Duodenal mucosa (tissue), 2 donors: Measurements from ENCODE around the gene WDFY2.

ENCODE experiments used
- H3K27ac ChIP-seq: one replicate; pipeline ENCODE4 v1.7.0; 2013; ENCODE audit warnings: low read depth, low read length
- H3K27me3 ChIP-seq, 2 donors: one replicate each; pipeline ENCODE4 v1.7.0; 2013; ENCODE audit warnings: low read length in 2 of 2, control low read depth in 1 of 2; ENCODE audit not compliant: insufficient read depth in 2 of 2, control insufficient read depth in 1 of 2
- H3K36me3 ChIP-seq, 2 donors: one replicate each; pipeline ENCODE4 v1.7.0; 2013; ENCODE audit warnings: low read length in 2 of 2, control low read depth in 1 of 2; ENCODE audit not compliant: insufficient read depth in 2 of 2, control insufficient read depth in 1 of 2
- H3K4me1 ChIP-seq, 2 donors: one replicate each; pipeline ENCODE4 v1.7.0; 2013; ENCODE audit warnings: low read length in 2 of 2, control low read depth in 1 of 2; ENCODE audit not compliant: insufficient read depth in 2 of 2, control insufficient read depth in 1 of 2
- H3K4me3 ChIP-seq, 2 donors: one replicate each; pipeline ENCODE4 v1.7.0; 2013; ENCODE audit warnings: low read length in 2 of 2, low read depth in 1 of 2
- H3K9ac ChIP-seq, 2 donors: one replicate each; pipeline ENCODE4 v1.7.0; 2013; ENCODE audit warnings: low read length in 2 of 2, low read depth in 1 of 2
- H3K9me3 ChIP-seq, 2 donors: one replicate each; pipeline ENCODE4 v1.7.0; 2013; ENCODE audit warnings: low read length in 2 of 2, control low read depth in 1 of 2; ENCODE audit not compliant: control insufficient read depth in 1 of 2

The WDFY2 gene

DNA sequence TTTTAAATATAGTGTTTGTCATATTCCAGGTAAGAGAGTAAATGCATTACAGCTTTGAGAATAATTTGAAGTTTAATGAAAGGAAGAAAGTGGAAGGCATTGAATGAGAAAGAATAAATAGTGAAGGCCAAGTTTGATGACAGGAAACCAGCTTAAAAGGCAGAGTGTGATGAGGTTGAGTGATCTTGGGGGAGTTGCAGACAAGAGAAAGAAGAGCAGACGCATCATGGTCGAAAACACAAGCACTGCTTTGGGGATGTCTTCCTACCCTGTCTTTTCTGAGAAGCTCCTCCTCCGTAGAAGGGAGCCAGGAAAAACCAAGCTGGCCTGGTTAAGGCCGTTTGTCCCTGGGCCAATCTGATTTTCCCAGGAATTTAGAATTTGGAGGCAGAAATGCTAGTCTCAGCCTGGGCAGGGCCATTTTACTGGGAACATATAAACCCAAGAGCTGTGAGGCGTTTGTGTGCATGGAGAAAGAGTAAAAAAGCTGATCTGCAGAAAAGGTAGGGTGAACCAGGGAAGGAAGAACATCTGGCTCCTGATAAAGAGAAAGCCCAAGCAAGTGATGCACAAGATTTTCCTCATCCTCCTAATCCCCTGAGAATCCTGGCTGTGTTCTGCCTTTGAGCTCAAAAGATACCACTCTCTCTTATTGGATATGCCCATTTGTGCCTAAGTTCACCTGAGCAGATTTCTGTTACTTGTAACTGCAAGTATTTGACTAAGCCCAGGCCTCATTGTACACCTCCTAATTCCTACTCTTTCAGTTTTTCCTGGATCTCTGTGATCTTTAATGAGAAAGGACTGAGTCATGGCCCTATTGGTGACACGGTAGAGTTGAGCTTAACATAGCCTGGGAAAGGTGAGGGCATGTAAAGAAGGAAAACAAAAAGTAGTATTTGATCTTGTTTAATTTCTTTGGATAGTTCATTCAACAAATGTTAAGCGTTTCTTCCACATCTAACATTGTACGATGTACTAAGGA, 80.0 kb downstream of the WDFY2 start:
- no peak overlapping the region for H3K27ac ChIP-seq
- no peak overlapping the region for H3K9ac ChIP-seq
- no peak overlapping the region for H3K4me3 ChIP-seq
- no peaks in the 10 kb centered on the region for H3K27me3 ChIP-seq
- no peaks in the 10 kb centered on the region for H3K9me3 ChIP-seq
- no peaks in the 10 kb centered on the region for H3K36me3 ChIP-seq
- peaks cover 0 to 11% of the 10 kb centered on the region in 2 donors for H3K4me1 ChIP-seq

DNA sequence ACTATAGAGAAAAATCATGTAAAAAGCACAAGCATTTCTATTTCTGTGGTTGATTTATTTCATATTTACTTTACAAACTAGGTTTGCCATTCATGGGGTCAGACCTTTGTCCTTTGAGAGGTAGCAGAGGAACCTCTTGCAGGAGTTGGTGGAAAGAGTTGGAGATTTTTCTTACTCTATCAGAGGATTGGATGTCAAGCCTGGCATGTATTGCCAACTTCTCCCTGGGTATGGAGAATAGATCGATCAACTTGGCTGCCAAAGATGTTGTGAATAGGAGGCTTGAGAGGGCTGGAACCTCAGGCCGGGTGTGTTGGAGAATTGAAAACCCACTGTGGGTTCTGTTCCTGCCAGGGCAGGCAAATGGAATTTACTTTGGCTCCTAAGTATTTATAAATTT, 81.2 kb downstream of the WDFY2 start:
- Histone ChIP-seq H3K36me3 (no peaks in the 10 kb centered on the region), H3K4me1 (peaks cover 0 to 7% of the 10 kb centered on the region in 2 donors), H3K4me3 (no peak overlapping the region), H3K9me3 (no peaks in the 10 kb centered on the region), H3K27me3 (no peaks in the 10 kb centered on the region), H3K9ac (no peak overlapping the region), H3K27ac (no peak overlapping the region)

DNA sequence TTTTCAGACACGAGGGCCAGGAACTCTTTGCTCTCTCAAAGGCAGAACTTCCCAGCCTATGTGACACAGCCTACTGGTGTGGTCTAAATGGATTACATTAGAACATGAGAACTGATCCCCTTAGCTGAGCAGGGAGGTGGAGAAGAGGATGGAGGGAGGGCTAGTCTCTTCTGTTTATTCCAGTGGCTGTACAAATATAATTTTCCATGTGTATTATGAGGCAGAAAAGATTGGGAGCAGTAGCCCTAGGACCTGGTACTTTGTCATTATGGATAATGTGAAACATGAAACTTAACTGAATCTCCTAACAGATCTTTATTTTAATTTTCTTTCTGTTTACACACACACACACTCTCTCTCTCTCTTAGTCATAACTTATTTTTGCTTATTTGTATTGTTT, 82.1 kb downstream of the WDFY2 start:
- Histone ChIP-seq H3K36me3 (no peaks in the 10 kb centered on the region), H3K9ac (no peak overlapping the region), H3K27me3 (no peaks in the 10 kb centered on the region), H3K4me1 (peaks cover 0 to 7% of the 10 kb centered on the region in 2 donors), H3K9me3 (peaks cover 0 to 4% of the 10 kb centered on the region in 2 donors), H3K27ac (no peak overlapping the region), H3K4me3 (no peak overlapping the region)

DNA sequence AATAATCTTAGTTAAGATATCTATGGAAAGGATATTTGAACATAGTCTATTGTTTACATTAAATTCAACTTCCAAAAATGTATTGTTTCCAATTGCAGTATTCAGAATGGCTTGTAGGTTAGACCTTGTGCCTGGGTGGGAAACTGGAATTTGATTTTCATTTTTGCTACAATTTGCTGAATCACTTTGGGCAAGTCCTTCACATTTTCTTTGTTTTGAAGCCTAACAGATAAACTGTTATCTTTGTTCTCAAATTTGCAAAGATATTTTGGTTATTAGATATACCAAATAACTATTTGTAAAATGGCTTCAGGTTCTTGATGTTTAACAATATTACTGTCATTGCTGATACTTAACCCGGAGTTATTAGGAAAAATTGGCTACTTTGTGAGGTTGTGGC, 82.6 kb downstream of the WDFY2 start:
- H3K9me3 ChIP-seq = peaks cover 0 to 4% of the 10 kb centered on the region in 2 donors
- H3K9ac ChIP-seq = no peak overlapping the region
- H3K27me3 ChIP-seq = no peaks in the 10 kb centered on the region
- H3K4me1 ChIP-seq = peaks cover 0 to 7% of the 10 kb centered on the region in 2 donors
- no peak overlapping the region for H3K27ac ChIP-seq
- no peaks in the 10 kb centered on the region for H3K36me3 ChIP-seq
- no peak overlapping the region for H3K4me3 ChIP-seq

DNA sequence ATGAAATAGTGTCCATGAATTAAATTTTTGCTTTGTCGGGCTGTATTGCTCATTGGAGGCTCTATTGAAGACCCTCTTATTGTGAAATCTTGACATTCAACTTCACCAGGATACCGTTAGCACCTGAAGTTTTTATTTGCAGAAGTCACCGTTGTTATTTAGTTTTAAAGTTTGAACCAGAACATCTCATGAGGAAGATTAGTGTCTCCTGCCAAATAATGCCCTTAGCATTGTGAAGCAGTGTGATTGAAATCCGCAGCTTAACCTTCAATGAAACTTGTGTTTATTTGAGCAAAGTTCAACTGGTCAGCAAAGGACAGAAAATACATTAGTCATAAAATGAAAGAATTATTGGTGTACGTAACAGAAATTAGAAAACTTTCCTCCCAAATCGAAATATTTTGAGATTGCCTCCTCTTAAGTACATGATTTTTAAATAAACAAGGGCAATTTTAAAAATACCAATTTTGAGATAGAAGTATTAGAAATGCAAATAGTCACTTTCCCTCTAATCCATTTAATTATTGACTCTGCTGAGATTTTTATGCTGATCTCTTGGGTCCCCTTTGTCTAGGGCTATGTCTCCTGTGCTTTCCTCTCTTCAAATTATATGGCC, 84.4 kb downstream of the WDFY2 start:
- no peak overlapping the region for H3K27ac ChIP-seq
- no peak overlapping the region for H3K4me3 ChIP-seq
- H3K36me3 ChIP-seq = no peaks in the 10 kb centered on the region
- H3K4me1 ChIP-seq = peaks cover 0 to 7% of the 10 kb centered on the region in 2 donors
- no peak overlapping the region for H3K9ac ChIP-seq
- peaks cover 0 to 4% of the 10 kb centered on the region in 2 donors for H3K9me3 ChIP-seq
- H3K27me3 ChIP-seq = no peaks in the 10 kb centered on the region

DNA sequence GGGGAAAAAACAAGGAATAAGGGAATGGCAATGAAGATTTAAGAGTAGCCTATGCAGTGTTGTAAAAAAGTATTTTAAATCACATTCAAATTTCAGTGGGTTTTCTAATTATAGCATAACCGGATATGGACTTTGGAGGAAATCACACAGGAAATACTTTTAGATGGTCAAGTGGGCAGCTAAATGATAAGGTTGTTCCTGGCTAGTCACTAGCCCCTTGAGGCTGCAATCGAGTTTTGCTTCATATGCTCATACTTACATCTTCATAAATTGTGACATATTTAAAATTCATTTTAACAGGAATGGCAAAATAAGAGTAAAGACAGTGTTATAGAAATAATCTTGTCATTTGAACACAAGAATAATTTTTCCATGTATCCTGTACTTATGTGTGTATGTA, 88.9 kb downstream of the WDFY2 start:
- H3K9ac ChIP-seq = no peak overlapping the region
- H3K4me3 ChIP-seq = no peak overlapping the region
- H3K27ac ChIP-seq = no peak overlapping the region
- H3K27me3 ChIP-seq = no peaks in the 10 kb centered on the region
- H3K9me3 ChIP-seq = peaks cover 0 to 4% of the 10 kb centered on the region in 2 donors
- H3K4me1 ChIP-seq = peaks cover 0 to 7% of the 10 kb centered on the region in 2 donors
- H3K36me3 ChIP-seq = no peaks in the 10 kb centered on the region

DNA sequence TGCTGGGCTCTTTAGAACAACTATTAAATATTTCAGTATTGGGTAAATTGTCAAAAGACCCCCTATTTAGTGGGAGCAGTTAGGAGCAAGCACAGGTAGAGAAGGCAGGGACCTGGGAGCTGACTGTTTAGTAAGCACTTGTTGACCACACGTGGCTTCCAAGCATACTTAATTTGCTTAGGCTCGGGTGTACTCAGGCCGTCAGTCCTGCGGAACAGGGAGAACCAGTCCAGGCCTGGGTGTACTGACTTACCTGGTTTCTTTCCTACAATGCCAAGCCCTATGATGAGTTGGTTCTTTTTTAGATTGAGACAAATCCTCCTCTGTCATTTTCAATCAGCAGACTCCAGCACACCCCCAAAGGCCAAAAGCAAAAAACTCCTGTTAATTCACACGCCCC, 90.0 kb downstream of the WDFY2 start:
- Histone ChIP-seq H3K4me1 (no peaks in the 10 kb centered on the region), H3K9me3 (peaks cover 0 to 4% of the 10 kb centered on the region in 2 donors), H3K27ac (no peak overlapping the region), H3K4me3 (no peak overlapping the region), H3K9ac (no peak overlapping the region), H3K36me3 (no peaks in the 10 kb centered on the region), H3K27me3 (no peaks in the 10 kb centered on the region)

DNA sequence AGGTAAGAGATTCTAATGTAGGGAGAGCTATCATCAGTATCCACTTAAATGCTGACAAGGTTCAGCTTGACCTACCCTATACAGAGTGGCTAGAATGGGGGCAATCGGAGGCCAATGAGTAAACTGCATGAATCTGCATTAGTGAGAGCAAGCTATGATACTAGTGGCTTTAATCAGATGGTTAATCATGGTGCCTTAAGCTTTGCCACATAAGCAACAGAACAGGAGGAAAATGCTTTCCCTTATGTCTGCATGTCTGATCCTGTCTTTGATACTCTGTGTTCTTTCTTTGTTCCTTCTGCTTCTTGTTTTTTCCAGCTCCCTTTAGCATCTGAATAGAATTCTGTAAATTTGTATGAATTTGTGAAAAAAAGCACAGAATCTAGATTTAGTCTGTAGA, 91.1 kb downstream of the WDFY2 start:
- H3K4me3 ChIP-seq = no peak overlapping the region
- H3K36me3 ChIP-seq = no peaks in the 10 kb centered on the region
- no peaks in the 10 kb centered on the region for H3K27me3 ChIP-seq
- H3K27ac ChIP-seq = no peak overlapping the region
- peaks cover 0 to 4% of the 10 kb centered on the region in 2 donors for H3K9me3 ChIP-seq
- no peak overlapping the region for H3K9ac ChIP-seq
- H3K4me1 ChIP-seq = no peaks in the 10 kb centered on the region

DNA sequence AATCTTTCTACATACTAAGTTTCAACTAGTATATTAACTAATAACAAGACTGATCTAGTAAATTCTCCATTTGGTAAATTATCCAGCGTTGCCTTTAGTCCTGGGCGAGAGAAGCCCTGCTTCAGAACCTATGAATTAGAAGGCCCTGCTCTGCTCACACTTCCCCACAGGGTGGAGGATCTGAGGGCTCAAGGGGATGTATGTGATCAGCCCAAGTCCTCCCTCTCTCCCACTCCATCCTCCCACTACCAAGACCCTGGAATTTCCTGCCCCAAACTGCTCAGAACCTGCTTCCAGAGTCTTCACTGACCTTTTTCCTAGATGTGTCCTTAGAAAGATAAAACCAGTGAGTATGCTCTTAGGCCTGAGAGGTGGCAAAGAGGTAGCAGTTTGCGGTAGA, 91.6 kb downstream of the WDFY2 start:
- no peaks in the 10 kb centered on the region for H3K4me1 ChIP-seq
- no peak overlapping the region for H3K27ac ChIP-seq
- H3K4me3 ChIP-seq = no peak overlapping the region
- no peaks in the 10 kb centered on the region for H3K36me3 ChIP-seq
- no peaks in the 10 kb centered on the region for H3K27me3 ChIP-seq
- H3K9me3 ChIP-seq = peaks cover 0 to 4% of the 10 kb centered on the region in 2 donors
- no peak overlapping the region for H3K9ac ChIP-seq

DNA sequence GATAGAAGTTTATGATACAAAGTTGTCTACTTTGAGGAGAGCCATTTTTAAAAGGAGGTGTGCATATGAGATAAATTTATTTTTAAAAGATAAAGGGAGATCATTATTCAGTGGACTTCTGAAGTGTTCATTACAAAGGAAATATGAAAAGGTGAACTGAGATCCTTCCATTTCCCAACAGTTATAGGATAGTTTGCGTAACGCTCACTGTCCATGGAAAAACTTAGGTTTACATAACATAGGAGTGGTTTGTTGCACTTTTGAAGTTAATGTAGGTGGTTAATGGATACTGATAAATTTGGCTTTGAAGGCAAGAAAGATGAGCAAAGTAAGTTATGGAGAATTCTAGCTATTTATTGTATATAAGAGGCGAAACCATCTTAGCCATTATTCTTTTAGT, 92.5 kb downstream of the WDFY2 start:
- H3K27ac ChIP-seq = no peak overlapping the region
- no peaks in the 10 kb centered on the region for H3K27me3 ChIP-seq
- no peak overlapping the region for H3K4me3 ChIP-seq
- H3K4me1 ChIP-seq = no peaks in the 10 kb centered on the region
- no peaks in the 10 kb centered on the region for H3K9me3 ChIP-seq
- no peak overlapping the region for H3K9ac ChIP-seq
- H3K36me3 ChIP-seq = no peaks in the 10 kb centered on the region
